GM18526 (cell line): ENCODE results near the gene PCDHGA11.
"Not testable (repeated sequence)": the region's sequence is repeated elsewhere in the genome, so short reads cannot be mapped to it uniquely, and the experiment has no call there.

Source experiments
- POLR2A ChIP-seq: IDR thresholded peaks from 3 replicates; pipeline ENCODE4 v1.6.1; 2011; ENCODE audit not compliant: insufficient read length; ENCODE audit errors: extremely low read depth

Gene PCDHGA11

GRCh38 chr5:141393267-141393666 lies 27.6 kb upstream of the PCDHGA11 start:
- TF ChIP-seq POLR2A: no peak

GRCh38 chr5:141397756-141398551 lies 22.9 kb upstream of the PCDHGA11 start, which contains the start of gene PCDHGB5:
Gene PCDHGB5, plus strand, starts transcription at chr5:141397947. Its CDS starts 181 bp downstream, at chr5:141398128.
- TF ChIP-seq POLR2A: not testable (repeated sequence)

GRCh38 chr5:141398608-141399007 lies 22.2 kb upstream of the PCDHGA11 start:
- no peak for TF ChIP-seq POLR2A

- no peak for TF ChIP-seq POLR2A
Measured at GRCh38 chr5:141399555-141400258, 21.1 kb upstream of the PCDHGA11 start.

- TF ChIP-seq POLR2A: no peak
Measured at GRCh38 chr5:141402553-141403243, 18.2 kb upstream of the PCDHGA11 start, which contains the start of gene PCDHGA9. Gene PCDHGA9, plus strand, starts transcription at chr5:141402778. Its CDS starts 175 bp downstream, at chr5:141402953.

GRCh38 chr5:141403387-141403786 lies 17.5 kb upstream of the PCDHGA11 start:
- no peak for TF ChIP-seq POLR2A

- not testable (repeated sequence) for TF ChIP-seq POLR2A
Measured at GRCh38 chr5:141407790-141408505, 12.9 kb upstream of the PCDHGA11 start, which contains the start of gene PCDHGB6. Gene PCDHGB6, plus strand, starts transcription at chr5:141408021. Its CDS starts 182 bp downstream, at chr5:141408203.

GRCh38 chr5:141409598-141410306 lies 11.1 kb upstream of the PCDHGA11 start:
- no peak for TF ChIP-seq POLR2A

GRCh38 chr5:141411575-141411974 lies 9.3 kb upstream of the PCDHGA11 start:
- no peak for TF ChIP-seq POLR2A

- TF ChIP-seq POLR2A: no peak
Measured at GRCh38 chr5:141412854-141413539, 7.9 kb upstream of the PCDHGA11 start, which contains the start of gene PCDHGA10. Gene PCDHGA10, plus strand, starts transcription at chr5:141412987. Its CDS starts 189 bp downstream, at chr5:141413176.

GRCh38 chr5:141413540-141414069 lies 7.2 kb upstream of the PCDHGA11 start:
- TF ChIP-seq POLR2A: no peak

- TF ChIP-seq POLR2A: not testable (repeated sequence)
Measured at GRCh38 chr5:141417494-141418172, 3.2 kb upstream of the PCDHGA11 start, which contains the start of gene PCDHGB7. Gene PCDHGB7, plus strand, starts transcription at chr5:141417677. Its CDS starts 183 bp downstream, at chr5:141417860.
